HG03064 (cell line): ENCODE data around the gene KCMF1.

Experiments used
- ATAC-seq: cut with Tn5 transposase; IDR thresholded peaks from one replicate; pipeline ENCODE4 v1.9.1; 2021; ENCODE audit warnings: low read depth; ENCODE audit not compliant: unreplicated experiment

KCMF1 gene

DNA sequence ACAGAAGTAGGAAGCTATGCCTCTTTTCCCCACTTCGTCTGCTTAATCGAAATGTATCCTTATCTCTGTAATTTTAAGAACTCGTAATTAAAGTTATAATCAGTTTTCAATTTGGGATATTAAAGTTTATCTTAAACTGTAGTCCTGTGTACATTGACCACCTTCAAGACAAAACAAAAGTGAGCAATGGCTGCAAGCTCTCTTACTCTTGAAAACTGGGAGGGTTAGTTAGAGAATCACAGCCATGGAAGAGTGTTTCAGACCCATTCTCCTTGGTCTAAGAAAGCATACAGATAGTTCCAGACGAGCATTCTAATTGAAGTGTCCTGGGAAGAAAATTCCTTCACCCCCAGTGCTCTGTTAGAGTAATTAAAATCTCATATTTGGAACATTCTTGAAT is 2.0 kb downstream of the KCMF1 start:
- no peak for ATAC-seq

DNA sequence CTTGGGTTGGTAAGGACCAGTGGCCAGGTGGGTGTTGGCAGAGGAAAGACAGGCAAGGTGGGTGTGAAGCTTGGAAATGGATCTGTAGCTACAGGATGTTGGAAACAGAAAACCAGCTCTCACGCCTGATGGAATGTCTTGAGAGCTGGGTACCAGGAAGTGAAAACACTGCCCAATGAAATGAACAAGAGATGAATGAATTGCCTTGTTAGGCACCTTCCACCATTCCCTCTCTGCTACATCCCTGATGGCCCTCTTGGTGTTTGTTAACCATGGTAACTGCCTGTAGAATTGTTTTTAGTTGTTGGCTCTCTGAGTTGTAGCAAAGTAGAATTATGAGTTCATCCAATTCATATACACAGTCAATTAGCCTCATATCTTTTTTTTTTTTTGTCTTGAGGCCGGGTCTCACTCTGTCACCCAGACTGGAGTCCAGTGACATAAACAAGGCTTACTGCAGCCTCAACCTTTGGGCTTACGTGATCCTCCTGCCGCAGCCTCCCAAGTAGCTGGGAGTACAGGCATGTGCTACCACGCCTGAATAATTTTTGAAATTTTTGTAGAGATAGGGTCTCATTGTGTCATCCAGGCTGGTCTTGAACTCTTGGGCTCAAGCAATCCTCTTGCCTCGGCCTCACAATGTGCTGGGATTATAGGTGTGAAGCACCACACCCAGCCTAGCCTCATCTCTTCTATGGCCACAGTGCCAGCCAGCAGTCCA is 9.5 kb downstream of the KCMF1 start:
- no peak for ATAC-seq

DNA sequence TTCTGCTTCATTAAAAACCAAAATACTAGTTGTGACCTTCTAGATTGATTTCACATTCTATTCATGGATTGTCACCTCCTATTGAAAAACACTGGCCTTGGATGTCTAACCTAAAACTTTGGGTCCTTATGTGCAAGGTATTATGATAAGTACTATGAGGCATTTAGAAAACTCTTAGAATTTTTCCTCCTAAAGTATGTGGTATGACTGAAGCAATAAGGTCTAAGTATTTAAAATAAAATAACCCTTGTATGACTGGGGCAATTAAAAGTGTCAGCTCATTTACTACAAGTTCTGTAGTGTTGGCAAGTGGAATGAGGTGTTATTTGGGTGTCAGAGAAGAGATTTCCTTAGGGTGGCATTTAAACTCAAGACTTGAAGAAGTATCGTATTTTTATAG is 15.1 kb downstream of the KCMF1 start:
- ATAC-seq: no peak

DNA sequence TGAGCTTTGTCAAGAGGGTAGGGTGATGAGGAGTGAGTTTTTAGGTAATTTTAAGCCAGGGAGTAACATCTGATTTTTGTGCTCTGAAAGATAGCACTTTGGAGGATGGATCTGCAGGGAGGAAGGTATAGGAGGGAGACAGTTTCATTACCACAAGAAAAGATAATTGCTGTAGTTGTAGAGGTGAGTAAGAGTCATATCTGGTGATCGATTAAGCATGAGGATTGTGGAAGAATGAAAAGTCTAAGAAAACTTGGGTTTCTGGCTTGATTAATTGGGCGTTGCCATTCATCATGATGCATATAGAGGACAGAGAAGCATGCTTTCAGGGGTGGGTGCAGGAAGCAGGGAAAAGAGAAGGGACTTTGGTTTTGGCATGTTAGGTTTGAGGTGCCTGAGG is 18.5 kb downstream of the KCMF1 start:
- no peak for ATAC-seq

DNA sequence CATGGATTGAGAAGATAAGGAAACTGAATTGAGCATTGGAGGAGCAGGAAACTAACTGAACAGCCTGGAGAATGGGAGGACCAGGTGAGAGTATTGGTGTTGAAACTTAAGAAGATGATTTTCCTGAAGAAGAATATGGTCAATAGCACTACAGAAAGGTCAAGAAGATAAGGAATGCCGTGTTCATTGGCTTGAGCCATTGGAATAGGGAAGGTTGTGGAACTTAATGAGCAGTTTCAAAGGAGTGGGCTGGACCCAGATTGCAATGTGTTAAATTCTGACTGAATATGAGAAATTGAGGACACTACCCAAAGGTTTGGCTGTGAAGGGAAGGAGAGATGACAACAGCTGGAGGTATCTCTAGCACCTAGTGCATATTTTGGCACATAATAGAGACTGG is 19.0 kb downstream of the KCMF1 start:
- ATAC-seq: no peak

DNA sequence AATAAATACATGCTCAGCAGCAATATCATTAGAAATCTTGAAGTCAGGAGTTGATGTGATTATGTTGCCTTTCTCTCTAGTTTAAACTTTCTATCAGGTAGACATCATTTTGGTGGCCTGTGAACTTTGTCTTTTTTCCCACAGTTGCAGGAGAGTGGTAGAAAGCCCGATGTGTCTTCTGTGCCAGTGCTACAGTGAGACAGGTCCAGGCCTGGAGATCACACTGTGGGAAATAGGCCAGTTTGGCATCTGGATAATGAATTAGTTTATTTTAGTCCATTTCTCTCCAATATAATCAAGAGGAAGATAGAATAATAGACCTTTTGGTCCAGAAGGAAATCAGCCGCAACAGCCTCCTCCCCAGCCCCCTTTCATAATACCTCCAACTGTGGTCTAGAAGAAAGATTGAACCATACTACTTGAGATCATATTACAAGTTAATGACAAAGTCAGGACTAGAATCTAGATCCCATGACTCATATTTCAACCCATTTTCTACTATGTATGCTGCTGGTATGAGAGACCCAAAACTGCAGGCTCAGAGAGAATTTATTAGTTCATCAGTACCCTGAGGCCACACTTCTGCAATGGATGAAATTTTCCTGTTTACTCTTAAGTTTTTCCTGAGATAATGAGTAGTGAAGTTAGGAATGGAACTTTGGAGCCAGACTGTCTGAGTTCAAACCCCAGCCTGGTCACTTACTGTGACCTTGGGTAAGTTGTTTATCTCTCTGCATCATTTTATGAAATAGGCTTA is 20.6 kb downstream of the KCMF1 start:
- no peak for ATAC-seq

DNA sequence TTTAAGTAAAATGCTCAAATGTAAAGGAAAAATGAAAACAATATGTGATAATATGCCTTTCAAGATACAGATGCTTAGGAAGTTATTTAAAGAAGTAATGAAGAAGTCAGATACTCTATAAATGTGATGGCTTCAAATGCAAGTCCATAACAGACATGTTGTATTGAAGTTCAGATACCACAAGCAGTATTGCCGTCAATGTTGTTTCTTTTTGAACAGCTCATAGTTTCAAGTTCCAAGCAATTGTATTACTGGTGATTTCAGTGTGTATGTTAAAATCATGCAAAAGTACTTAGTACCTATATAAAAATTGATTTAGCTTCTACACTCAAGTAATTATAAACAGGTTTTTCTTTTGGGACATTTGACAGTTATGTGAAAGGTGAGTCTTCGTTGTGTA is 24.9 kb downstream of the KCMF1 start:
- no peak for ATAC-seq

DNA sequence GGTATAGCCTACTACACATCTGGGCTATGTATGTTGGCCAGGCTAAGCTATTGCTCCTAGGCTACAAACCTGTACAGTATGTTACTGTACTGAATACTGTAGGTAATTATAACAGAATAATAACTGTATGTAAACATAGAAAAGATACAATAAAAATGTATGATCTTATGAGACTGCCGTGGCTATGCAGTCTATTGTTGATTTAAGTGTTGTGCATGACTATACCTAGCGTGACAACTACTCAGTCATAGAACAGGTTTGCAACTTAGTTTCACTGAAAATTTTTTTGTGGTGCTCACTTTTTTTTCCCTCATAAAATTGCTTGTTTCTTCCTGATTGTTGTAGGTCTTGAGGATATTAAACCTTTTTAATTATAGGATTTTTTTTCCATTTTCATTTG is 25.9 kb downstream of the KCMF1 start:
- ATAC-seq: no peak

DNA sequence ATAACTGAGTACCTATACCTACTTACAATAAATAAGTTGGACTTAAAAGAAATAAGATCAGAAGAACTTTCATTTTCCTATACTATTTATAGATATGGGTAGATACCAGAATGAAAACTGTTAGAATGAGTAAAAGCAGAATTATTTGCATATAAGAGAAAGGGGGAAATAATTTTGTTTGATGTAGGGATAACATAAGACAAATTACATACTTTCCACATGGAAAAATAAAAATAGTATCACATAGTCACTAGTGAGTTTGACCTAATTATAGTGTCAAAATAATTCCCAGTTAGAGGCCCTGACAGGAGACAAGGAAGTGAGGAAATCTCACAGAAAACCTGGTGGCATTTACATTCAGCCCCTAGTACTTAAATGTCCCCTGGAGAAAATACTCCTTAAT is 28.6 kb downstream of the KCMF1 start:
- ATAC-seq: no peak

DNA sequence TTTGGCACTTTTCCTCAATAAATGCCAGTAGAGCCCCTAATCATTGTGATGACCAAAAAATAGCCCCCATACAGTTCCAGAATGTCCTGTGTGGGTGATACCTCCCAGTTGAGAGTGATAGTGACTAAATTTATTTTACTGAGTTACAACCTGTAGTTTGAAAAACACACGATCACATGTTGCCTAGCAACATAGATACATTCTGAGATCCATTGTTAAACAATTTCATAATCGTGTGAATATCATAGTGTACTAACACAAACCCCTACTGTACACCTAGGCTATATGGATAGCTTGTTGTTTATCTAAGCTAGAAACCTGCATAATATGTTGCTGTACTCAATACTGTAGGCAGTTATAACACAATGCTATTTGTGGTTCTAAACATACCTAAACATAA is 30.6 kb downstream of the KCMF1 start:
- no peak for ATAC-seq

DNA sequence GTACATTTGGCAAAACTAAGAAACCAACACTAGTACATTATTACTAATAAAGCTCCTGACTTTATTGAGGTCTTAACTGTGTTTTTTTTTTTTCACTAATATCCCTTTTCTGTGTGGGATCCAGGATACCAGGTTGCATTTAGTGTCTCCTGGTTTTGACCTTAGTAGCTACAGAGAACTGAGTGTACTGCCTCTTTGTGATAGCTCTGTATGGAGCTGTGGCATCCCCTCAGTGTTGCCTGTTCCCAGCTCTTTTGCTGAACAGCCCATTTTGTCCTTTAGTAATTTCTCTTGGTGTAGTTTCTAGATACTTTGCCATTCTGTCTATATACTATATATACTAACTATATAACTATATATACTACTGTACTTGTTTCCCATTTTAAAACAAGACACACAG is 31.6 kb downstream of the KCMF1 start:
- no peak for ATAC-seq

DNA sequence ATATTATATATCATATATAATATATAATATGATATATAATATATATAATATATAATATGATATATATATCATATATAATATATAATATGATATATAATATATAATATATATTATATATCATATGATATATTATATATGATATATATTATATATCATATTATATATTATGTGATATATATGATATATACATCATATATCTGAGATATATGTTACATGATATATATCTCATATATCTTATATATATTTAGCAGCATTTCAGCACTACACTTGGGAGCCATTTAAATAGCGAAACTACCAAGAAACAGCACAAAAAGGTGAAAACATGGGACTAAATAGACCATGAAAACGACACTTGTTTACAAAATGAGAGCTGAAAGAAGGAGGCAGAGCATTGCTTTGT is 37.3 kb downstream of the KCMF1 start:
- ATAC-seq: no peak

DNA sequence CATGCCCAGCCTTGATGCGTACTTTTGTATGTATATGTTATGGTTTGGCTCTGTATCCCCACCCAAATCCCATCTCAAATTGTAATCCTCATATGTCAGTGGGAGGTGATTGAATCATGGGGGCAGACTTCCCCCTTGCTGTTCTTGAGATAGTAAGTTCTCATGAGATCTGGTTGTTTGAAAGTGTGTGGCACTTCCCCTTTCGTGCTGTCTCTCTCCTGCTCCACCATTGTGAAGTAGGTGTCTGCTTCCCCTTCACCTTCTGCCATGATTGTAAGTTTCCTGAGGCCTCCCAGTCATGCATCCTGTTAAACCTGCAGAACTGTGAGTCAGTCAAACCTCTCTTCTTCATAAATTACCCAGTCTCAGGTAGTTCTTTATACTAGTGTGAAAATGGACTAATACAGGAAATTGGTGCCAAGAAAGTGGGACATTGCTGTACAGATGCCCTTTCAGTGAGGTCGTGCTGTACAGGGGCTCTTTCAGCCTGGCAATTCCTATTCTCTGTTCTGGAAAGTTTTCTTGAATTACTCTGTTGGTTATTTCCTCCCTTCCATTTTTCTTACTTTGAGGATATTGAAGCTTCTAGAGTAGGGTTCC is 38.2 kb downstream of the KCMF1 start:
- ATAC-seq: no peak

DNA sequence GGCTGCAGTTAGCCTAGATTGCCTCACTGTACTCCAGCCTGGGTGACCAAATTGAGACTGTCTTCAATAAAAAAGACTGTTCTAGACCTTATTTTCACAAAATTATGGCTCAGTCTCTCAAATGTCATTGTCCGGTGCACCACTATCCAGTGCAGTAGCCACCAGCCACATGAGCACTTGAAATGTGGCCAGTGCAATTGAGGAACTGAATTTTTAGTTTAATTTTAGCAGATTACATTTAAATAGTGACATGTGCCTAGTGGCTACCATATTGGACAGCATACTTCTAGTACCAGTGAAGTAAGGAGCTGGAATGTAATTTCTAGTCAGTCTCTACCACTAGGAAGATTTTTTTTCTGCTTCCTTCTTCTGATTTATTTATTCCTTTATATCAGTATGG is 39.4 kb downstream of the KCMF1 start:
- no peak for ATAC-seq

DNA sequence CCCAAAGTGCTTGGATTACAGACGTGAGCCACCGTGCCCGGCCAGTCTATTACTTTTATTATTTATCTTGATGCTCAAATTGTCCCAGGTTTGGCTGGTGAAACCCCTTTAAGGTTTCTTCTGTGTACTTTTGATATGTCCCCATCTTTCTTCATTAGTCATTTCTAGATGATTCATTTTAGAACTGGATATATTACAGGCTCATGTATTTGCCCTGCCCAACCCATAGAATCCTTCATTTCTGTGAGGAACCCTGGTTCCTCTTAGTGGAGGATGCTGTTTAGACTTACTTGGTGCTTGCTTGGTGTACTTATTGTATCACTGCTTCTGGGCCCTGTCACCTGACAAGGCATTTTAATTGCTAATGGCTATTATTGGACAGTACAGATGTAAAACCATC is 40.1 kb downstream of the KCMF1 start:
- ATAC-seq: no peak

DNA sequence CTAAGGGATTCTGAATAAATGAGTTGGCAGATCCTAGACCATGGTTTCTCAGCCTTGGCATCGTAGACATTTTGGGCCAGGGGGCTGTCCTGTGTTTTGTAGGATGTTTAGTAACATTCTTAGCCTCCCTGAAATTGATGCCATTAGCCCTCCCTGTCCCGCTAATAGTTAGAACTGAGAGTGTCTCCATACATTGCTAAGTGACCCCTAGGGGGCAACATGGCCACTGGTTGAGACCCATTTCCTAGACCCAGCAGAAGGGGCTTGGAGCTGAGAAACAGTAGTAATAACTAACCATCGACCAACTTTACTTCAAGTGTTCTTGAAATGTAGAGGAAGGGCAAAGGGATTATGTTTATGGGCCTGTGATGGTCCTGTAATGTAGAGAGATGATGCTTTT is 40.8 kb downstream of the KCMF1 start:
- ATAC-seq: no peak

DNA sequence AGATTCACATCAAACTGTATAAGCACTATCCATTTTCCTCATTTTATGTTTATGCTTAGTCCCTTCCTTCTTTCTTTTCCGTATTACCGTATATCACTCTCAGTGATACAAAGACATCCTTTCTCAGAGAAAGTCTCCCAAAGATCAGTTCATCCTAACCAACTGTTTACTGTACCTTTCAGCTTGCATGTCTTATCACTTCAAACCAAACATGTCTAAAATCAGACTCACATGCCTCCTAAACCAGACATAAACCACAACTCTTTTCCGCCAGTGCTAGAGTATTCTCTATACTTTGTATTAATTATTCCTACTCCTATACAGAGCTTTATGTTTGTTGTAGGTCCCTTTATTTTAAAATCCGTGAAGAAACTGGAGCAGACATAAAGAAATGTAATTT is 41.5 kb downstream of the KCMF1 start:
- no peak for ATAC-seq

DNA sequence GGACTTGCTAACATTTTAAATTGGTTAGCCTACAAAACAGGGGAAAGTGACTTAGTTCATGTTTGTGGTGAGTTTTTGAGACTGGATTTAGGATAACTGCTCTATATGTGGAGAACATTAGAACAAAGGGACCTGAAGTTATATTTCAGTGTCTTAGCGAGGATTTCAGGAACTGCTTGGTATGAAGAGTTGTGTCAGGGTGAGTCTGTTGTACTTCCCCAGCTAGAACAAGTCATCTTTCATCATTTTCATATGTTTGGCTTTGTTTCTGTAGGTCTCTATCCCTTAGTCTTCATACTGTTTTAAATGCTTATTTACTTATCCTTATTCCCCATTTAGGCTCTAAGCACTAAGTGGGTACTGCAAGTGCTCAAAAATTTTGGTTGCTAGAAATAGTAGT is 41.9 kb downstream of the KCMF1 start:
- ATAC-seq: no peak

DNA sequence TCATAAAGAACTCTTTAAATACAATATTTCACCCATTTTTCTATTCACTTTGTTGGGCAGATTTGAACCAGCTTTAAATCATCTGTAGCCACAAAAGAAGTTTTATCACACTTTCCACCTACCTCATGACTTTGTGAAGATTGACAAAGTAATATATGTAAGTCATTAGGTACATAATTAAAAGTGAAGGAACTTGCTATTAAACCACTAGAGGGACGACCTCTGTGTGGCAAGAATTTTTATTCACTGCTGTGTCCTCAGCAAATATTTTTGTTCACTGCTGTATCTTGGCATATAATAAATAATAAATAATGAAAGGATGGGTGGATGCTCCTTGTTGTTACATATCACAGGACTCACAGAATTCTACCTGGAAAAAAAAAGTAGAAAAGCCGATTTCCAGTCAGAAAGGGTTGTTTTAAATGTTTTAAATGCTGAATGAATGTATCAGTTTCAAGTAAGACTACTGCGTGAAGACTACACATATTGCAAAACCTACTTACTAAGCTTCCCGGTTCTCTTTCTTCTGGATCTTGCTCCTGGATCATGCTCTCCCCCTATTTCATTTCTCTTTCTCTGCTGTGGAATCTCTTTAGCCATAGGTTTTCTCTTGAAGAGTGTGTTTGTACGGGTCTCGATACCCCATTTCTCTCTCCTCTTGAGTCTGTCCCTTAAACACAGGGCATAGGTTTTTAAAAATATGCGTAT is 44.8 kb downstream of the KCMF1 start:
- no peak for ATAC-seq

DNA sequence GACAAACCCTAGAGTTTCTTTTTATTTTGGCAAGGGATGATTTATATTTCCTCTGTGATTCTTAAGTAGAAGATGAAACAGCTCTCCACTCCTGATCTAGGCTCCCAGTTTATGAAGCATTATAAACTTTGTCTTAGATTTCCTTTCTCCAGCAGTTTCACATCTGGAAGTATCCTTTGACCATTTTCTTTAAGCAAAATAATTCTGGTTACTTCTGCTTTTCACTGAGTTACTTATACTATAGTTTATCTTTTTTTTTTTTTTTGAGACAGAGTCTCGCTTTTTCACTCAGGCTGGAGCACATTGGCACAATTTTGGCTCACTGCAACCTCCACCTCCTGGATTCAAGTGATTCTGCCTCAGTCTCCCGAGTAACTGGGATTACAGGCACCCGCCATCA is 45.5 kb downstream of the KCMF1 start:
- ATAC-seq: no peak

DNA sequence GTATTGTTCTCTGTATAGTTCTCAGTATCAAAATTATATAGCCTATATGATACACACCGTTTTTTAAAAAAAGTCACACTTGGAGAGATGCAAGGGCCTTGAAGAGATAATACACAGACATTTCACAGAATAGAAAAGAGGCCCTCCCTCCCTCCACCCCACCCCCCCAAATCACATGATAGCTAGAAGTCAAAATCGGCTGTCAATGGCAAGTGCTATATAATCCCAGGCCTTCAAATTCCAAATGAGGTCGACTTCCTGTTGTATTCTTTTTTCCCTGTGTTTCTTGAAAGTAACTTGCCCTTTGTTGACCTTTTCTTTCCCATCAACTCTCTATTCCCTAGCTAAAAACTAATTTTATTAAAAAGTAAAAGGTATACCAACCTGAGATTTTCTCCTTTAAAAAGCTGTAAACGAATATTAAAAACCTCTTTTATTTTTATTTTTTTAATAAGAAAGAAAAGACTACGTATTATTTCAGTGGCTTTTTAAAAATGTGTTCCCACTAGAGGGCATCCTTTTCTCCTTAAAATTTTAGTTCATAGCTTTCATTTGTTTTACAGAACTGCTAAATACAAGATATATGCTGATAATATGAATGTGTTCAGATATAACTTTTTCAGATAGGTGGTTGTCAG is 46.6 kb downstream of the KCMF1 start:
- ATAC-seq: no peak
